ENCODE results near the gene LRRC42.

LRRC42 gene

DNA sequence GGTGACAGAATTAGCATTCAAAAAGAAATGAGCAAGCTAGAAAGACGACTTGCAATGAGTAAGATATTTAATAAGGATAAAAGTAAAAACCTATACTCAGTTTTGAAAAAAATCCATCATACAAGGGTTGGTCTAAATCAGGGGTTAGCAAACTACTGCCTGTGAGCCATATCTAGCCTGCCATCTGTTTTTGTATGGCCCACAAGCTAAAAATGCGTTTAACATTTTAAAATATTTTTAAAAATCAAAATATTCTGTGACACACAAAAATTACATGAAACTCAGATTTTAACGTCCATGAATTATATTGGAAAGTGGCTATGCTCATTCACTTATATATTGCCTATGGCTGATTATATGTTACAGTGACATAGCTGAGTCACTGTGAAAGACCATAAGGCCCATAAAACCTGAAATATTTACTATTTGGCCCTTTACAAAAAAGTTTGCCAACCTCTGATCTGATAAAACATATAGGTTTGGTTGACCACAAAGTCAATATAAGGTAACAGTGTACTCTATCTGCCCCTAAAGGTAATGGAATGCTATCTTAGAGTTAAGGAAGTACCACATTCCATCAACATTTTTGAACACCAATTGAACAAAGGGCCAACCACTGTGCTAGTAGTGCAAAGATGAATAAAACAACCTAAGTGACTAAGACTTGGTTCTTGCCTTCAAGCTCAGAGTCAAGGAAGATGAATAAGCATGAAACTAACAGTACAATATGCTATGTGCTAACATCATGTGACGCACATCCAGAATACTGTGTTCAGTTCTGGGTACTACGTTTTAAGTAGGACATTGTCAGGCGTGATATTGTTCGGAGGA lies 3.8 kb upstream of the LRRC42 start:
- no peak for DNase-seq

DNA sequence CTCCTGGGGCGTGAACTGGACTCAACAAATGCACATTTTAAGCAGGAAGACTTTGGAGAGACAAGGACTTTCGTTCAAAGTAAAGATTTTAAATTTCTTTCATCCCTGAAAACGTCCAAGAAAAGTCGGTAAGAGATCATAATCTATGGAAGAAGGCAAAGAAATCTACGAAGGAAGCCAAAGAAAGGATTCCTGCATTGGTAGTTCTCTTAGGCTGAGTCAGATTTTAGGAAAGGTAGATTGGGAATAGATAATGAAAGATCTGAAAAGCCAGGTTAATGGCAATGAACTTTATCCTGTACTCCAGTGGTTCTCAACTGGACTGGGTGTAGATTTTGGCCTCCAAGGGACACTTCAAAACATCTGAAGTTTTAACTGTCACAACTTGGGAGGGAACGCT lies 3.1 kb upstream of the LRRC42 start:
- DNase-seq = no peak

DNA sequence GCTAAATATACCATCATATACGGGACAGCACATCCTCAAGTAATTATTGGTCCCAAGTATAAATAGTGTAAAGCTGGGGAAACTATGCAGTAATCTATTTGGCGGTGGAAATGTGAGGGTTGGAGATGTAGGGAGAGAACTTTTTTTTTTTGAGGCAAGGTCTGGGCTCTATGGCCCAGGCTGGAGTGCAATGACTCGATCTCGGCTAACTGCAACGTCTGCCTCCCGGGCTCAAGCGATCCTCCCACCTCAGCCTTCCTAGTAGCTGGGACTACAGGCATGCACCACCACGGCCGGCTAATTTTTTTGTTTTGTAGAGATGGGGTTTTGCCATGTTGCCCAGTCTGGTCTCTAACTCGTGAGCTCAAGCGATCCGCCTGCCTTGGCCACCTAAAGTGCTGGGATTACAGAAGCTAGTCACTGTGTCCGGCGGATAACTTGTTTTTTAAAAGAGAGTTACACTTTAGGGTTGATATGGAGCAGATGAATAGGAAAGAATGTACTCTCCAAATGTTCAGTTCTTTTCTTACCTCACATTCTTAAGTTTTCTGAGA lies 2.6 kb upstream of the LRRC42 start:
- DNase-seq = no peak

DNA sequence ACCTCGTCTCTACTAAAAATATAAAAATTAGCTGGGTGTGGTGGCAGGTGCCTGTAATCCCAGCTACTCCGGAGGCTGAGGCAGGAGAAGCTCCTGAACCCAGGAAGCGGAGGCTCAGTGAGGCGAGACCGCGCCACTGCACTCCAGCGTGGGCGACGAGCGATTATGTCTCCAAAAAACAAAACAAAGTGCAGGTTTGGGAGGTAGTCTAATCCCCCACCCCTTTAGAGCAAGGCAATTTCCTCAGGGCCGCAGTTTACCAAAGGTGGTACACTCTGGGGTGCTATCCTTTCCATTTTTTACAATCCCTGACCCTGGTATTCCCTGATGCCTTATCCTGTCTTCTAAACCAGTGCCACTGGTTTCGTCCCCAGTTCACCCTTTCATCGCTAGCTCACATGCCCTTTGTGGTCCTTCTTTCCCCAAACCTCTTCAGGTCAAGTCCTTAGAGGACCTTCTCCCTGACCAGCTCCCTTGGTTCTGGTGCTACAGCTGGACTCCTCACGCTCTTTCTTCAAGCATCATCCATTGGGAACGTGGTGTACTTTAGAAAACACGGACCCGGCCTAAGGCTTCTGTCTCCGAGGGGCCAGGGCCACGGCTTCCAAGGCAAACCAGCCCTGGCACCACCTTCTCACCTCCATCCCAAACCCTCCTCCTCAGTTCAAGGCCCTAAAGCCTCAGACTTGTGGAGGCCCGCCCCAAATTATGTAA lies 1.5 kb upstream of the LRRC42 start:
- no peak for DNase-seq

DNA sequence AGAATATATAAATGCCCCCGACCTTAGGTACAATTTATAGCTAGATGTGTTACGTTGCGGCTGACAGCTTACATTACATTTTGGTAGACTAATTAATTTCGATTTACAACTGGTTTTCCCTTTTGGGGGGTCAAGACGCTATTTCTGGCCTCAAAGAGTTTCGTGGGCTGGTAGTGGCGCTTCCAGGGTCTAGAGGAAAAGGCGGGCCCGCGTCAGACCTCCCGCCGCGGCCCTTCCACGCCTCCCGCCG lies 1.0 kb upstream of the LRRC42 start:
- DNase-seq = no peak

DNA sequence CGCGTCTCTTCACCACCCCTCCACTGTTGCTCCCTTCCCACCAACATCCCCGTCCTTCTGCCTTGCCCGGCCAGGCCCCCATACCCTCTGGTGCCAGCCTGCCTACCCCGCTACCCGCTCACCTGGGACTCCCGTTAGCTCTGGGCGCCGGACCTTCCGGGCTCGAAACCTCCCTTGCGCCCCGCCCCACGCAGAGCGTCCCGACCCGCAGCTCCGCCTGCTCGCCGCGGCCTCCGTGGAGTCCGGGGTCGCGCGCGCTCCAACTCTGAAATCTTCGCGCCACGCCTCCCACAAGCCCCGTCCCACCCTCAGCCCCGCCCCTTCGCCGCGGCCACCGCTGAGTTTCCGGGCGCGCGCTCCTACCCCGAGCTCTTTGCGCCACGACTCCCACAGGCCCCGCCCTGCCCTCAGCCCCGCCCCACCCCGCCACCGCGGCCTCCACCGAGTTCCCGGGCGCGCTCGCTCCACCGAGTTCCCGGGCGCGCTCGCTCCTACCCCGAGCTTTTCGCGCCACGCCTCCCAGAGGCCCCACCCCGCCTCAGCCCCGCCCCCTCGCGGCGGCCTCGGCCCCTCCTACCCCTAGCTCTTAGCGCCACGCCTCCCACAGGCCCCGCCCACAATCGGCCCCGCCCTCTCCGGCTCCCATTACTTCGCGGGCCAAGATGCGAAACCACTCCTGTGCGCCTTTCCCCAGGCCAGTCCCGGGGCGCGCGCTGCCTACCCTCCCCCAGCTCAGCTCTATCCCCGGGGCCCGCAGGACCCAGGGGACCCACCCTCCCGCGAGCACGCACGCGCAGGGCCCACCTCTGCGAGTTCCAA lies 508 bp upstream of the LRRC42 start, which contains the start of gene IFT25:
Gene IFT25, minus strand, starts transcription at position 267 of the 819 bp plus-strand sequence. CDS start 5,617 bp downstream, outside the sequence.
- peak; percentile 98 for DNase-seq

DNA sequence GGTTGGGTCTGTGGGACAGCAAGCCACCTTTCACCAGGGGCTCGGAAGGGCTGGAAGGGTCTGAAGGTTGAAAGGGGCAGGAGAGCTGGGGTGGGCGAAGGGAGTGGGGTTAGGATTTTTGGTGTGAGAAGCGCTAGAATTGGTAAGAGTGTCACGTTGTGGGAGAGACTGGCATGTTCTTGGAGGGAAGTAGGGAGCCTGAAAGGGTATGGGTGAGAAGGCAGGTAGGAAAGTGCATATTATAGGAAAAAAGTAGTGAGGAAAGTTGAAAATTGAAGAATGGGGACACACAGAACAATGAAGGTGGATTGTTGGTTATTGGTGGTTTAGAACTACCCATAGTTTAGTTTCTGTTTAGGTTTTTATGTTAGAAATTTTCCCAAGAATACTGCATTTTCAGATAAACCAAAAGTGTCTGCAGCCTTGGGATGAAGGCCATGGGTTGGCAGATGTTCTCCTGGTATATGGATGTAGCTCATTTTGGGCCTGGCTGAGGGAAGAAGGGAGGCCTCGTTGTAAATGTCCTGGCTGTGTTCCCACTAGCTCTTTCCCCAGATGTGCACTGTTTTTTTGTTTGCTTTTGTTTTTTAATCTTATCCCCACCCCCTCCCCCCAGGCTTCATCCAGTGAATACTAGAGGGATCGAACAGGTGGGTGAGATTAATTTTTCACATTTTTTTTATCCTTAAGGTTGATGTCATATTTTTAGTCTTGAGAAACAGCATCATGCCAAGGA lies 1.2 kb downstream of the LRRC42 start:
- DNase-seq = no peak

DNA sequence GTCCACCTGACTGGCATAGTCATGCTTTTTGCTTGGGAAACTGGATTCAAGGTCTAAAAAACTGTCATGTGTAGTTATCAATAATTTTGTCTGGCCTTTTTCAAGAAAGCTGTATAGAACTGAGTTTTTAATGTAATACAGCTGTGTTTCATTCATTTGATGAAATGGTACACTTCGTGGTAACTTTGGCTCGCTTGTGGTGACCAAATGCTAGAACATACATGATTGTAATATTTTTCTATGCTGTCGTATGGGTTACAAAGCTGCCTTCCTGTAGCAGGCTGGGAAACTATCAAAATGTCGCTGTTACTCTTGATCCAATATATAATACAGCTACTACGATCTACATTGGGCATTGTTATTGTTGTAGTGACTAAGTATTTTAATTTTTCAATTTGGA lies 2.1 kb downstream of the LRRC42 start:
- no peak for DNase-seq

DNA sequence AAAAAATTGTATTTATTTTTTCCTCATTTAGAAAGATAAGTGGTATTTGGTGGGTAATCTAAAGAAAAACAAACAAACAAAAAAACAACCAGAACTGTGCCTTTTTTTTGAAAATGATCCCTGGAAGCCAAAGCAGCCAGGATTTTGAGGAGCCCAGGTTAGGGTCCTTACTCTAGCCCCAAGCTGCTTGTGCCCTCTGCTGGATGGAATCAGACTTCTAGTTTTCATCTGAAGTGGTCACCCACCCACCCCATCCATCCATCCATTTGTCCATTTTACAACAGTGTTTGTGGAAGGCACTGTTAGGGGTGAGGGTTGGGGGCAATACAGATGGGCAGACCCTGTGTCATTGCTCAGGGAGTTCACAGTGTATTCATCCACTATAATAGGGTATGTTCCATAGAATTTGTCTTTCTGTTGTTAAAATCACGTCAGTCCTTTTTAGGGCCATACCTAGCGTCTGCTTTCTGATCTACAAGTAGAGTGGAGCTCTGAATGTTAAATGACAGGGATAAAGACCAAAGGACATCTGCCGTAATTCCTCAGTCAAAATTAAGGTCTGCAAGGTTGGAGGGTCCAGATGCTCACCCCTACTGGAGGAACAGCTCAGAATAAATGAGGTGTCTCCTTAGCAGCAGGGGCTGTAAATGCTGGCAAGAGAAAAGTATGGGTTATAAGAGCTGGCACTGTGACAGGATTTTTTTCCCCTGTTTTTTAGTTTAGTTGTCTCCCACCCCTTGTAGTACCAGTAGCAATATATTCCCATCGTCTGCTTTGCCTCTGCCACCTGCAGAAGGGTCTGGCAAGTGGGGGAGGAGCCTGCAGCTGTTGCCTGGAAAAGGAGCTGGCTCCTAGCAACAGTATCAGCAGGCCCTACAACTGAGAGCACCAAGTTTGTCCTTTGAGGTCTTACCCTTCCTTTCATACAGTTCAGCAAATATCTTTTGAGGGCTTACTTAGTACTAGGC lies 3.2 kb downstream of the LRRC42 start:
- no peak for DNase-seq

DNA sequence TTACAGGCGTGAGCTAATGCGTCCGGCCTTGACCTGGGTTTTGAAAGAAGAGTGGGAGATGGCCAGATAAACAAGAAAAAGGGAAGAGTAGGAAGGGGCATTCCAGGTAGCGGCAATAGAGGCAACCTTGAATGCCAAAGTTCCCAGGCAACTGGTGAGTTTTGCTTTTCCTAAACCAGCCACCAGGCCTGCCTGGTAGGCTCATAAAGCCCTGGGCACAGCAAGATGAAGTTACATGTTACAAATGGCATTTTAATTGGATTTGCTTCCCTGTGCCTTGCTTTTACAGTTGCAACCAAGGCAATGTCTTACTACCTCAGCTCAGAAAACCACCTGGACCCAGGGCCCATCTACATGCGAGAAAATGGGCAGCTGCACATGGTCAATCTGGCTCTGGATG lies 5.5 kb downstream of the LRRC42 start:
- DNase-seq = no peak

DNA sequence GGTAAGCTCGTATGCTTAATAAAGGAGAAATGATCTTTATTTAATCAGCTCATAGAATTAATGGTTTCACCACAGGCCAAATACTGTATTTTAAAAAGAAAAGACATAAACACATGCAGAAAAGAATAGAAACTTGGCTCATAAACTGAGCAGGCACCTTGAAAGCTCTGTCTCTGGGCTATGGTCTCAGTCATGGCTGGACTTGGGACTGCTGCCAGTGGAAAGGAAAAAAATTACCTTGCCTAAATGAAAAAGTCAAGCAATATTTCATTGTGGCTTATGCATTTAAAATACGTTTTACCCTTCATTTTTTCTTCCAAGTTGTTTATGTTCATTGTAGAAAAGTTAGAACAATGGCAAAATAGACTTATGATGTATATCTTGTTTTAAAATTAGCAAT lies 8.0 kb downstream of the LRRC42 start:
- DNase-seq = no peak

DNA sequence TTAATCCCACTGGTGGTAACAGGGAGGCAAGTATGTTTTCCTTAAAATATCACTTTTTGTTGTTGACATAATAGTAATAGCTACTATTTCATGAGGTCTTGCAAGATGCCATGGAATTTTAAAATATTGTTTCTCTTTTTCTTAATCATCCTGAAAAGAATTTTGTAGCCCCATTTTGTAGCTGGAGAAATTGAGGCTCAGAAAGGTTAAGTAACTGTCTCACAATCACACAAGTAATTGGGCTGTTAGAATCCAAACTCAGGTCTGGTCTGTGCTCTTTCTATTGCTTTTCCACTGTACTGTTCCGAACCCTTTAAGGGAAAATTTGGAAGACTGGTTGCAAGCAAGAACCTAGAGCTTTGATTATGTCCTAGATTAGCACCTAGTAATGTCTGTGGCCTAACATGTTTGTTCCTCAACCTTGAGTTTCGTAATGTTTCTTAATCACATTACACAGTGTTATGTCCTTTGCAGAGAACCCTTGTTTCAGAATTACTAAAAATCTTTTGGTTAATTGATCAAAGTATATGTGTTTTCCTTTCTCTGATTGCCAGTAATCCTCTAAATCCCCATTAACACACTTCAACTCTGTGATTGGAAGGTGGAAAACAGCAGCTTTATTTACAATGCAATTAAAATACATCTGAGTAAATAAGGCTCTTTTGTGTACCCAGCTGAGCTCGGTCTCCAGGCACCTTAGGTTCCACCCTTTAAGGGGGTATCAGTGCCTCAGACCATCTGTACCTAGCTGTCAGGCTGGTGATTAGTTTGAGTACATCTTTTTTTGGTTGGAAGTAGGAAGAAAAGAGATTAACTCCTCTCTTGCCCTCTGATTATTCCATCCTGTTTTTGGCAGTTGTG lies 10.4 kb downstream of the LRRC42 start:
- no peak for DNase-seq

DNA sequence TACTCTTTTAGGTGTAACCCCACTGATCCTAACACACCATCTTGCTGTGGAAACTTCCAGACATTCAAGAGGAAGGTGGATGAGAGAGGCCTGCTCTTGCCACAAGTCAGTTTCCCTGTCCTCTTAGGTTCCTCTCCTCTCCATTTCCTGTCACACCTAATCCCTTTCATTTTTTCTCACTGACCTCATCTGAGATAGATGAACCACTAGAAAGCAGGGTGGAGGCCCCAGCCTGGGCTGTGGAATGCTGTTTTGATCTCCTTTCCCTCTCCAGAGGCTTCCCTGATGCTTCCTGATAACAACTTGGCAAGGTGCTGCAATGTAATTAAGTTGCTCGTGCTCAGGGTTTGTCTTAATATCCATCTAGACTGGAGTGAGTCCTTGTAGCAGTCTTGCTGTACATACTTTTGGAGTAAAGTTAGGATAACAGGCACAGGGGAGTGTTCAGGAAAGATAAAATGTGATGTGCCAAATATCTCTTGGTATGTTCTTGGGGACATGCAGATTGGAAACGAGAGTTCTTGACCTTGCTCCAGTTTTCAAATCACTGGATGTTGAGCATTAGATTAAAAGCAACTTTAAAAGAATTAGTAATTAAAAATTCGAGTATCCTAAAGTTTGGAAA lies 11.2 kb downstream of the LRRC42 start:
- DNase-seq = no peak

DNA sequence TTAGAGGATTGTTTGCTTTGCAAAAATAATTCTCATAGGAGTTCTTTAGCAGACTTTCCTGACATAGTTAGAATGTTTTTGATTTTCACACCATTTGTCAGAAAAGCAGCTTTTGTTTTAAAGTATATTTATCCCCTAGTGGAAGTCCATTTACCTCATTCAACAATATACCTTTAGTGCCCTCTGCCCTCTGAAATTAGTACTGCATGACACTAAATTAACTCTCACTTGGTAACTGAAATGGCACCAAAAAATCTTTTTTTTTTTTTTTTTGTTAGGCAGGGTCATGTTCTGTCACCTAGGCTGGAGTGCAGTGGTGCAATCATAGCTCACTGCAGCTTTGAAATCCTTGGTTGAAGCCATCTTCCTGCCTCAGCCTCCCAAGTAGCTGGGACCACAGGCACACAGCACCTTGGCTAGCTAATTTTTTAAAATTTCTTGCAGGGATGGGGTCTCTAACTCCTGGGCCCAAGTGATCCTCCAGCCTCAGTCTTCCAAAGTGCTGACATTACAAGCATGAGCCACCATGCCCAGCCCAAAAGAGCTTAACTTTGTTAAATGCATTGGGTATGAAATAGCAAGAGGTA lies 13.6 kb downstream of the LRRC42 start:
- DNase-seq = no peak

DNA sequence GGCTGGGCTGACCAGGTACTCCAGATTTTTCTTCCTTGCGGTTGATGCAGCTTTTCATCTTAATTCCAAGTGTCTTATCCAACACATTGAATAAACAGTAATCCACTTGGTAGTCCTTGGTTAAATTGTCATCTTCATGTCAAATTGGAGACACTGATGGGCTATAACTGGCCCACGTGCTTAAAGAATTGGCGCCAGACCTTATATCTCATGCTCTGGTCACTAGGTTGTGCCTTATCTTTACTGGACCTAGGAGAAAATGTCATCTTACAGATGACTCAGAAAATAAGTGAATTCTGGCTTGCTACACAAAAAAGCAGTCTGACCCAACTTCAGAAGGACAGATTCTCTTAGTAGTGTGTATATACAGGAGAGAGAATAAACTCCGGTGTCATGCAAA lies 16.2 kb downstream of the LRRC42 start:
- DNase-seq = no peak

DNA sequence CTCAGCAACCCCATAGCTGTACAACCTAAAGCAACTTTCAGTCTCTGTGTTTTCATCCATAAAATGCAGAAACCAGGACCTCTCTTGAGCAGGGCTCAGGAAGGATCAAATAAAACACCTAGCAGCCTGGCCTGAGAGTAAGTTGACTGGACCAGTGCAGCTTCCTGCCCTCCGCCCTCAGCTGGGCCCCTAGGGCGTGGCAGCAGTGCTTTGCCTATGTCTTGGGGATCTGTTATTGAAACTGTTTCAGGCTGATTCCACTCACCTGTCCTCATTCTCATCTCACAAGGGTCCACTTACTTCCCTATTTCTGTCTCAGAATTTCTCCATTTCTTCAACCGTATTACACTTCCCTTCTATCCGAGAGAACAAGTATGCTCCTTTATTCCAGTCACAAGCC lies 17.3 kb downstream of the LRRC42 start:
- DNase-seq = no peak

DNA sequence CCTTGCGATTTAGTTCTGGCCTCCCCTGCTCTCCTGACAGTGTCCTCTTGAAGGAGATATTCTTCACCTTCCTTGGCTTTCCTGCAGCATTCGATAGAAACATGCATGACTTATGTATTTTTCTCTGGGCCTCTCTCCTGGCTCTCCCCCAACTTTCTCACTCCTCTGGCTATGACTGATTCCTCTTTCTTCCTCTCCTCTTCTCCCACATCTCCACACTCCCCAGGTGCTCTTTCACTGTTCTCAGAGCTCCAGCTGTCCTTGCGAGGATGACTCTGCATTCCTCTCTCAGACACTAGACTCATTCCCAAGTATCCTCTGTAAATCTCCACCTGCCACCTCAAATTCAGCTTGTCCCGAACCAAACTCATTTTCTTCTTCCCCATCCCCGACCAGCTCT lies 18.0 kb downstream of the LRRC42 start:
- DNase-seq = no peak

DNA sequence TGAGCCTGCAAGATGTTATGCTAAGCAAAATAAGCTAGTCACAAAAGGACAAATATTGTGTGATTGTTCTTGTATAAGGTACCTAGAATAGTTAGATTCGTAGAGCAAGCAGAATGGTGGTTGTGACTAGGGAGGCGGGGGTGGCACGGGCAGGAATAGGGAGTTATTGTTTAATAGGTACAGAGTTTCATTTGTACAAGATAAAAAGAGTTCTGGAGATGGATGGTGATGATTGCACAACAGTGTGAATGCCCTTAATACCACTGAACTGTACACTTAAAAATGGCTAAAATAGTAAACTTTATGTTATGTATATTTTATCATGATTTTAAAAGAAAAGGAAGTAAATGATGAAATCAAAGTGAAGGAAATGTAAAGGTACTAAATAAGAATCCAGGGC lies 20.6 kb downstream of the LRRC42 start:
- no peak for DNase-seq

DNA sequence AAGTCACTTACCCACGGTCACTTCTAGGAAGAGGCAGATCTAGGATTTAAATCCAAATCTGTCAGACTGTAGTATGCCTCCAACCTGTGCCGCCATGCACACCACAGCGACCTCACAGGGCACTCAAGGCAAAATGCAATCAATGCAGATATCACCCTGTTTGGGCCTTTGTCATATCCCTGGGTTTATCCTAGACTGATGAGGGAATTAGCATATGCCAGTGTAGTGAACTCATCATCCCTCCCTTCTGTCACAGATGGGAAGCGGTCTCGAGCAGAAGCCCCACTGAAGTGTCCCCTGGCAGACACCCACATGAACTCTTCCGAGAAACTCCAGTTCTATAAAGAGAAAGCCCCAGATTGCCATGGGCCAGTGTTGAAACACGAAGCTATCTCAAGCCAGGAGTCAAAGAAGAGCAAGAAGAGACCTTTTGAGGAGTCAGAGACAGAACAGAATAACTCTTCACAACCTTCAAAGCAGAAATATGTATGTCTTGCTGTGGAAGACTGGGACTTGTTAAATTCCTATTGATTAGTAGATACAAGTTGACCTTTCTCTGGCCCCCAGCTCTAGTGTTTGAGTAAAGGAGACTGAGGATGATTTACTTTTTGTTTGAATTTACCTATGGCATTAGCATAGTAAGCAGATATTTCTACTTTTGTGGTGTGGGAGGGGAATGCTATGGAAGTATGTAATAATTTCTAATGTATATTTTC lies 21.4 kb downstream of the LRRC42 start:
- DNase-seq = no peak

Measured in effector CD8-positive, alpha-beta T cell (primary cell).